WTC11 (cell line): Measurements from ENCODE around the gene COQ2. TPM values are rescaled to one million over a fixed set of nuclear protein-coding genes. Genes with fewer than 3 reads are reported as not detected.
A peak's percentile ranks its signal among the peaks of the same experiment; 100 is the strongest.

Source experiments
- ATAC-seq: fragments of 200-7000 bp; cut with Tn5 transposase; 2 replicates; pipeline ENCODE4 v1.10.0; 2021; ENCODE audit warnings: mild to moderate bottlenecking, moderate library complexity
- CTCF ChIA-PET: fragments of 300-600 bp; sonication (Branson Sonifier 250); formaldehyde crosslinking; loops from one replicate; lab custom pipeline; 2021; ENCODE audit warnings: antibody characterized with exemption; lab: Charles Lee
- POLR2A ChIA-PET: fragments of 350-600 bp; sonication (Branson Sonifier 250); formaldehyde crosslinking; loops from one replicate; lab custom pipeline; 2021; ENCODE audit warnings: antibody characterized with exemption; lab: Charles Lee
- DNase-seq: peaks from one replicate; pipeline ENCODE4 v3.0.0; 2021; ENCODE audit warnings: low spot score
- H3K27ac Mint-ChIP-seq: 2 replicates; pipeline ENCODE4 v1.8.0; 2021; ENCODE audit warnings: mixed read lengths
- H3K27me3 Mint-ChIP-seq: 2 replicates; pipeline ENCODE4 v1.8.0; 2021; ENCODE audit warnings: low read depth, mild to moderate bottlenecking, moderate library complexity, mixed read lengths
- H3K36me3 Mint-ChIP-seq: 2 replicates; pipeline ENCODE4 v1.8.0; 2021; ENCODE audit warnings: mixed read lengths
- H3K4me1 Mint-ChIP-seq: 2 replicates; pipeline ENCODE4 v1.8.0; 2022; ENCODE audit warnings: mixed read lengths
- H3K4me3 Mint-ChIP-seq: 2 replicates; pipeline ENCODE4 v1.8.0; 2021; ENCODE audit warnings: mild to moderate bottlenecking, moderate library complexity, mixed read lengths
- H3K9me3 Mint-ChIP-seq: 2 replicates; pipeline ENCODE4 v1.8.0; 2021; ENCODE audit warnings: mixed read lengths
- ELF4 ChIP-seq: sonication (generic); formaldehyde crosslinking; IDR thresholded peaks from 2 replicates; pipeline ENCODE4 v1.8.1; 2022; ENCODE audit warnings: low read depth, mild to moderate bottlenecking, moderate library complexity, missing genetic modification reagents
- FOXK1 ChIP-seq: sonication (generic); formaldehyde crosslinking; IDR thresholded peaks from 2 replicates; pipeline ENCODE4 v1.8.0; 2022; ENCODE audit warnings: mild to moderate bottlenecking, moderate library complexity, missing genetic modification reagents
- HMGA2 ChIP-seq: fragments of 250-450 bp; sonication (Bioruptor Pico); IDR thresholded peaks from 2 replicates; pipeline ENCODE4 v1.4.0; 2021; ENCODE audit warnings: mild to moderate bottlenecking, moderate library complexity
- MYBL2 ChIP-seq: sonication (generic); formaldehyde crosslinking; IDR thresholded peaks from 2 replicates; pipeline ENCODE4 v1.8.1; 2023; ENCODE audit warnings: mild to moderate bottlenecking, moderate library complexity, missing genetic modification reagents
- NFE2L1 ChIP-seq: sonication (generic); formaldehyde crosslinking; IDR thresholded peaks from 2 replicates; pipeline ENCODE4 v1.8.1; 2023; ENCODE audit warnings: missing genetic modification reagents
- TEAD1 ChIP-seq: sonication (generic); formaldehyde crosslinking; IDR thresholded peaks from 2 replicates; pipeline ENCODE4 v1.8.0; 2022; ENCODE audit warnings: mild to moderate bottlenecking, missing genetic modification reagents
- TEAD4 ChIP-seq: sonication (generic); formaldehyde crosslinking; IDR thresholded peaks from 2 replicates; pipeline ENCODE4 v1.8.0; 2022; ENCODE audit warnings: mild to moderate bottlenecking, missing genetic modification reagents
- ZBTB21 ChIP-seq: sonication (generic); formaldehyde crosslinking; IDR thresholded peaks from 2 replicates; pipeline ENCODE4 v1.8.1; 2023; ENCODE audit warnings: mild to moderate bottlenecking, missing genetic modification reagents, borderline replicate concordance
- ZNF232 ChIP-seq: sonication (generic); formaldehyde crosslinking; IDR thresholded peaks from 2 replicates; pipeline ENCODE4 v1.8.0; 2022; ENCODE audit warnings: mild to moderate bottlenecking, missing genetic modification reagents
- ZNF263 ChIP-seq: sonication (generic); formaldehyde crosslinking; IDR thresholded peaks from 2 replicates; pipeline ENCODE4 v1.8.1; 2022; ENCODE audit warnings: low read depth, mild to moderate bottlenecking, moderate library complexity, missing genetic modification reagents
- ZNF671 ChIP-seq: fragments of 250-450 bp; sonication (Bioruptor Pico); IDR thresholded peaks from 2 replicates; pipeline ENCODE4 v1.8.0; 2021; ENCODE audit warnings: mild to moderate bottlenecking
- total RNA-seq: library from RNA; stranded (reverse); gene quantifications from 3 replicates; pipeline ENCODE4 v1.2.3, GENCODE V29; 2021
- TF ChIP-seq, protein P1 (sequence below): sonication (generic); formaldehyde crosslinking; IDR thresholded peaks from 2 replicates; pipeline ENCODE4 v1.8.1; 2022; ENCODE audit warnings: low read depth, missing genetic modification reagents, borderline replicate concordance
- TF ChIP-seq, protein P2 (sequence below): fragments of 250-450 bp; sonication (Bioruptor Pico); IDR thresholded peaks from 2 replicates; pipeline ENCODE4 v1.8.0; 2021; ENCODE audit warnings: mild to moderate bottlenecking
- TF ChIP-seq, protein P3 (sequence below): sonication (generic); formaldehyde crosslinking; IDR thresholded peaks from 2 replicates; pipeline ENCODE4 v1.8.0; 2023; ENCODE audit warnings: mild to moderate bottlenecking, missing genetic modification reagents
- TF ChIP-seq, protein P4 (sequence below): sonication (generic); formaldehyde crosslinking; IDR thresholded peaks from 2 replicates; pipeline ENCODE4 v1.8.1; 2023; ENCODE audit warnings: mild to moderate bottlenecking, missing genetic modification reagents, moderate library complexity
- TF ChIP-seq, protein P5 (sequence below): sonication (generic); formaldehyde crosslinking; conservative IDR thresholded peaks from 2 replicates; pipeline ENCODE4 v1.8.1; 2022; ENCODE audit warnings: mild to moderate bottlenecking, missing genetic modification reagents
- TF ChIP-seq, protein P6 (sequence below): fragments of 250-450 bp; sonication (Bioruptor Pico); IDR thresholded peaks from 2 replicates; pipeline ENCODE4 v1.9.0; 2021; ENCODE audit warnings: mild to moderate bottlenecking, borderline replicate concordance
- TF ChIP-seq, protein P7 (sequence below): sonication (generic); formaldehyde crosslinking; IDR thresholded peaks from 2 replicates; pipeline ENCODE4 v1.8.0; 2022; ENCODE audit warnings: mild to moderate bottlenecking, missing genetic modification reagents
- TF ChIP-seq, protein P8 (sequence below): sonication (generic); formaldehyde crosslinking; IDR thresholded peaks from 2 replicates; pipeline ENCODE4 v1.8.1; 2023; ENCODE audit warnings: mild to moderate bottlenecking, missing genetic modification reagents

COQ2 gene
- total RNA-seq, 1 experiment from 2014 or later: 21.6 TPM

DNA sequence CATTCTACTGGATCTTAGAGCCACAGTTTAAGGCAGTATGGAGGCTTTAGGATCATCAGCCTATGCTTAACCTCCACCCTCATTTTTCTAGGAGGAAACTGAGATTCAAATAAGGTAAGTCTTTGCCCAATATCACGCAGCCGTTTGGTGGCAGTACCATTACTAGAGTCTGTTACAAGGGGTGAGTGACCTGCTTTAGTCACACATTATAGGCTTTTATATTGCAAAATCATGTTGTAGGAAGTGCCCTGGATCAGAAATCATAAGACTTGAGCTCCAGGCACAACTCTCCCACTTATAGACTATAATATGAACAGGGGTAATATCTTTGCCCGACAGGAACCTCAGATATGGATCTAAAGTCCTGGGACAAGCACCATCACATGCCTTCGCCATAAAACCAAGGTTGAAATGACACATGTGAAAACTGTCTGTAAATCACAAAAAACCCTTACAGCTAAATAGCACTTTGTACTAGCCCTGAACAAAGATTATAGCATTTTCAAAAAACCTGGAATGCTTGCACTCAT, 30.8 kb upstream of the COQ2 start (continued):
- TF ChIP-seq, protein P1, sequence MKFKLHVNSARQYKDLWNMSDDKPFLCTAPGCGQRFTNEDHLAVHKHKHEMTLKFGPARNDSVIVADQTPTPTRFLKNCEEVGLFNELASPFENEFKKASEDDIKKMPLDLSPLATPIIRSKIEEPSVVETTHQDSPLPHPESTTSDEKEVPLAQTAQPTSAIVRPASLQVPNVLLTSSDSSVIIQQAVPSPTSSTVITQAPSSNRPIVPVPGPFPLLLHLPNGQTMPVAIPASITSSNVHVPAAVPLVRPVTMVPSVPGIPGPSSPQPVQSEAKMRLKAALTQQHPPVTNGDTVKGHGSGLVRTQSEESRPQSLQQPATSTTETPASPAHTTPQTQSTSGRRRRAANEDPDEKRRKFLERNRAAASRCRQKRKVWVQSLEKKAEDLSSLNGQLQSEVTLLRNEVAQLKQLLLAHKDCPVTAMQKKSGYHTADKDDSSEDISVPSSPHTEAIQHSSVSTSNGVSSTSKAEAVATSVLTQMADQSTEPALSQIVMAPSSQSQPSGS (CRISPR knock-in tag): no peak

DNA sequence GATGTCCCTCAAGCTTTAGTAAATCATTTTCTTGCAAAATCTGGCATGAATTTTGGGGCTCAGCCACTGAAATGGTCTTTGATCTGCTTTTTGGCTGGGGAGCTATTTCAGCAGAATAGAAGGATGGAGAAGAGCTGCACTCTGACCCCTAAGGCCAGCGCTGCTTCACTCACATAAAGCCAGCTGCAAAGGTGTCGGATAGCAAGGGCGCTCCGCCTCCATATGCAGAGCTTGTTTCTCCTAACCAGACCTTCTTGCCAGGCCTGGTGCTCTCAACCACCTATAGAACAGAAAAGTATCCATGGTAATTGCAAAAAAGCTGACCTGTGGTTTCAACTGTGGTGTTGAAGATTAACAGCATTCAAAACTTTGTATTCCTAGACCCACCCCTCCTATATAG, 24.1 kb upstream of the COQ2 start:
- H3K27me3 Mint-ChIP-seq: no peaks in the 10 kb centered on the region
- ChIA-PET POLR2A (interaction anchor here (0.8 kb wide), 1 partner anchor 24 kb away, joined by 4 read pairs; the partner anchor contains the start of gene COQ2), CTCF (interaction anchor here (1.0 to 1.8 kb wide), 3 partner anchors 24 to 79 kb away, joined by 5 to 13 read pairs (median 5); partner anchors contain the start of gene COQ2)
- H3K27ac Mint-ChIP-seq: no peak overlapping the region
- DNase-seq: peak; percentile 38
- no peak overlapping the region for H3K4me3 Mint-ChIP-seq
- H3K36me3 Mint-ChIP-seq: peaks cover 4% of the 10 kb centered on the region; the same call in 1 of the 2 replicates
- no peaks in the 10 kb centered on the region for H3K9me3 Mint-ChIP-seq
- ATAC-seq: peak; percentile 99
- H3K4me1 Mint-ChIP-seq: peaks cover 27% of the 10 kb centered on the region
- TF ChIP-seq FOXK1 (CRISPR knock-in tag) (no peak), TEAD1 (CRISPR knock-in tag) (no peak), MYBL2 (no peak), ZNF671 (CRISPR knock-in tag) (no peak), ZNF232 (CRISPR knock-in tag) (no peak), NFE2L1 (CRISPR knock-in tag) (no peak), ELF4 (no peak), ZNF263 (CRISPR knock-in tag) (no peak), TEAD4 (no peak), ZBTB21 (CRISPR knock-in tag) (no peak), HMGA2 (CRISPR knock-in tag) (no peak)
- TF ChIP-seq, protein P2, sequence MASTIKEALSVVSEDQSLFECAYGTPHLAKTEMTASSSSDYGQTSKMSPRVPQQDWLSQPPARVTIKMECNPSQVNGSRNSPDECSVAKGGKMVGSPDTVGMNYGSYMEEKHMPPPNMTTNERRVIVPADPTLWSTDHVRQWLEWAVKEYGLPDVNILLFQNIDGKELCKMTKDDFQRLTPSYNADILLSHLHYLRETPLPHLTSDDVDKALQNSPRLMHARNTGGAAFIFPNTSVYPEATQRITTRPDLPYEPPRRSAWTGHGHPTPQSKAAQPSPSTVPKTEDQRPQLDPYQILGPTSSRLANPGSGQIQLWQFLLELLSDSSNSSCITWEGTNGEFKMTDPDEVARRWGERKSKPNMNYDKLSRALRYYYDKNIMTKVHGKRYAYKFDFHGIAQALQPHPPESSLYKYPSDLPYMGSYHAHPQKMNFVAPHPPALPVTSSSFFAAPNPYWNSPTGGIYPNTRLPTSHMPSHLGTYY (CRISPR knock-in tag): no peak
- TF ChIP-seq, protein P3, sequence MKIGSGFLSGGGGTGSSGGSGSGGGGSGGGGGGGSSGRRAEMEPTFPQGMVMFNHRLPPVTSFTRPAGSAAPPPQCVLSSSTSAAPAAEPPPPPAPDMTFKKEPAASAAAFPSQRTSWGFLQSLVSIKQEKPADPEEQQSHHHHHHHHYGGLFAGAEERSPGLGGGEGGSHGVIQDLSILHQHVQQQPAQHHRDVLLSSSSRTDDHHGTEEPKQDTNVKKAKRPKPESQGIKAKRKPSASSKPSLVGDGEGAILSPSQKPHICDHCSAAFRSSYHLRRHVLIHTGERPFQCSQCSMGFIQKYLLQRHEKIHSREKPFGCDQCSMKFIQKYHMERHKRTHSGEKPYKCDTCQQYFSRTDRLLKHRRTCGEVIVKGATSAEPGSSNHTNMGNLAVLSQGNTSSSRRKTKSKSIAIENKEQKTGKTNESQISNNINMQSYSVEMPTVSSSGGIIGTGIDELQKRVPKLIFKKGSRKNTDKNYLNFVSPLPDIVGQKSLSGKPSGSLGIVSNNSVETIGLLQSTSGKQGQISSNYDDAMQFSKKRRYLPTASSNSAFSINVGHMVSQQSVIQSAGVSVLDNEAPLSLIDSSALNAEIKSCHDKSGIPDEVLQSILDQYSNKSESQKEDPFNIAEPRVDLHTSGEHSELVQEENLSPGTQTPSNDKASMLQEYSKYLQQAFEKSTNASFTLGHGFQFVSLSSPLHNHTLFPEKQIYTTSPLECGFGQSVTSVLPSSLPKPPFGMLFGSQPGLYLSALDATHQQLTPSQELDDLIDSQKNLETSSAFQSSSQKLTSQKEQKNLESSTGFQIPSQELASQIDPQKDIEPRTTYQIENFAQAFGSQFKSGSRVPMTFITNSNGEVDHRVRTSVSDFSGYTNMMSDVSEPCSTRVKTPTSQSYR (CRISPR knock-in tag): no peak
- TF ChIP-seq, protein P4, sequence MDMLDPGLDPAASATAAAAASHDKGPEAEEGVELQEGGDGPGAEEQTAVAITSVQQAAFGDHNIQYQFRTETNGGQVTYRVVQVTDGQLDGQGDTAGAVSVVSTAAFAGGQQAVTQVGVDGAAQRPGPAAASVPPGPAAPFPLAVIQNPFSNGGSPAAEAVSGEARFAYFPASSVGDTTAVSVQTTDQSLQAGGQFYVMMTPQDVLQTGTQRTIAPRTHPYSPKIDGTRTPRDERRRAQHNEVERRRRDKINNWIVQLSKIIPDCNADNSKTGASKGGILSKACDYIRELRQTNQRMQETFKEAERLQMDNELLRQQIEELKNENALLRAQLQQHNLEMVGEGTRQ (CRISPR knock-in tag): no peak
- TF ChIP-seq, protein P1 (CRISPR knock-in tag): no peak
- TF ChIP-seq, protein P5, sequence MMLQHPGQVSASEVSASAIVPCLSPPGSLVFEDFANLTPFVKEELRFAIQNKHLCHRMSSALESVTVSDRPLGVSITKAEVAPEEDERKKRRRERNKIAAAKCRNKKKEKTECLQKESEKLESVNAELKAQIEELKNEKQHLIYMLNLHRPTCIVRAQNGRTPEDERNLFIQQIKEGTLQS (CRISPR knock-in tag): no peak
- TF ChIP-seq, protein P6, sequence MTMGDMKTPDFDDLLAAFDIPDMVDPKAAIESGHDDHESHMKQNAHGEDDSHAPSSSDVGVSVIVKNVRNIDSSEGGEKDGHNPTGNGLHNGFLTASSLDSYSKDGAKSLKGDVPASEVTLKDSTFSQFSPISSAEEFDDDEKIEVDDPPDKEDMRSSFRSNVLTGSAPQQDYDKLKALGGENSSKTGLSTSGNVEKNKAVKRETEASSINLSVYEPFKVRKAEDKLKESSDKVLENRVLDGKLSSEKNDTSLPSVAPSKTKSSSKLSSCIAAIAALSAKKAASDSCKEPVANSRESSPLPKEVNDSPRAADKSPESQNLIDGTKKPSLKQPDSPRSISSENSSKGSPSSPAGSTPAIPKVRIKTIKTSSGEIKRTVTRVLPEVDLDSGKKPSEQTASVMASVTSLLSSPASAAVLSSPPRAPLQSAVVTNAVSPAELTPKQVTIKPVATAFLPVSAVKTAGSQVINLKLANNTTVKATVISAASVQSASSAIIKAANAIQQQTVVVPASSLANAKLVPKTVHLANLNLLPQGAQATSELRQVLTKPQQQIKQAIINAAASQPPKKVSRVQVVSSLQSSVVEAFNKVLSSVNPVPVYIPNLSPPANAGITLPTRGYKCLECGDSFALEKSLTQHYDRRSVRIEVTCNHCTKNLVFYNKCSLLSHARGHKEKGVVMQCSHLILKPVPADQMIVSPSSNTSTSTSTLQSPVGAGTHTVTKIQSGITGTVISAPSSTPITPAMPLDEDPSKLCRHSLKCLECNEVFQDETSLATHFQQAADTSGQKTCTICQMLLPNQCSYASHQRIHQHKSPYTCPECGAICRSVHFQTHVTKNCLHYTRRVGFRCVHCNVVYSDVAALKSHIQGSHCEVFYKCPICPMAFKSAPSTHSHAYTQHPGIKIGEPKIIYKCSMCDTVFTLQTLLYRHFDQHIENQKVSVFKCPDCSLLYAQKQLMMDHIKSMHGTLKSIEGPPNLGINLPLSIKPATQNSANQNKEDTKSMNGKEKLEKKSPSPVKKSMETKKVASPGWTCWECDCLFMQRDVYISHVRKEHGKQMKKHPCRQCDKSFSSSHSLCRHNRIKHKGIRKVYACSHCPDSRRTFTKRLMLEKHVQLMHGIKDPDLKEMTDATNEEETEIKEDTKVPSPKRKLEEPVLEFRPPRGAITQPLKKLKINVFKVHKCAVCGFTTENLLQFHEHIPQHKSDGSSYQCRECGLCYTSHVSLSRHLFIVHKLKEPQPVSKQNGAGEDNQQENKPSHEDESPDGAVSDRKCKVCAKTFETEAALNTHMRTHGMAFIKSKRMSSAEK (CRISPR knock-in tag): no peak
- TF ChIP-seq, protein P7, sequence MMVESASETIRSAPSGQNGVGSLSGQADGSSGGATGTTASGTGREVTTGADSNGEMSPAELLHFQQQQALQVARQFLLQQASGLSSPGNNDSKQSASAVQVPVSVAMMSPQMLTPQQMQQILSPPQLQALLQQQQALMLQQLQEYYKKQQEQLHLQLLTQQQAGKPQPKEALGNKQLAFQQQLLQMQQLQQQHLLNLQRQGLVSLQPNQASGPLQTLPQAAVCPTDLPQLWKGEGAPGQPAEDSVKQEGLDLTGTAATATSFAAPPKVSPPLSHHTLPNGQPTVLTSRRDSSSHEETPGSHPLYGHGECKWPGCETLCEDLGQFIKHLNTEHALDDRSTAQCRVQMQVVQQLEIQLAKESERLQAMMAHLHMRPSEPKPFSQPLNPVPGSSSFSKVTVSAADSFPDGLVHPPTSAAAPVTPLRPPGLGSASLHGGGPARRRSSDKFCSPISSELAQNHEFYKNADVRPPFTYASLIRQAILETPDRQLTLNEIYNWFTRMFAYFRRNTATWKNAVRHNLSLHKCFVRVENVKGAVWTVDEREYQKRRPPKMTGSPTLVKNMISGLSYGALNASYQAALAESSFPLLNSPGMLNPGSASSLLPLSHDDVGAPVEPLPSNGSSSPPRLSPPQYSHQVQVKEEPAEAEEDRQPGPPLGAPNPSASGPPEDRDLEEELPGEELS (CRISPR knock-in tag): no peak
- TF ChIP-seq, protein P8, sequence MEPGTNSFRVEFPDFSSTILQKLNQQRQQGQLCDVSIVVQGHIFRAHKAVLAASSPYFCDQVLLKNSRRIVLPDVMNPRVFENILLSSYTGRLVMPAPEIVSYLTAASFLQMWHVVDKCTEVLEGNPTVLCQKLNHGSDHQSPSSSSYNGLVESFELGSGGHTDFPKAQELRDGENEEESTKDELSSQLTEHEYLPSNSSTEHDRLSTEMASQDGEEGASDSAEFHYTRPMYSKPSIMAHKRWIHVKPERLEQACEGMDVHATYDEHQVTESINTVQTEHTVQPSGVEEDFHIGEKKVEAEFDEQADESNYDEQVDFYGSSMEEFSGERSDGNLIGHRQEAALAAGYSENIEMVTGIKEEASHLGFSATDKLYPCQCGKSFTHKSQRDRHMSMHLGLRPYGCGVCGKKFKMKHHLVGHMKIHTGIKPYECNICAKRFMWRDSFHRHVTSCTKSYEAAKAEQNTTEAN (CRISPR knock-in tag): no peak
